HepG2 (cell line): Measurements from ENCODE around the gene EEPD1. TPM values are rescaled to one million over a fixed set of nuclear protein-coding genes. Genes with fewer than 3 reads are reported as not detected.

Source experiments
- CBX2 ChIP-seq, 2 experiments: fragments of 200-600 bp in 1 of 2; sonication (generic); formaldehyde crosslinking in 1 of 2; IDR thresholded peaks; 2 replicates each; pipeline versions ENCODE4 v1.7.0 to v1.8.1; 2018 to 2022; ENCODE audit warnings: low read depth in 2 of 2, low read length in 1 of 2, mild to moderate bottlenecking in 1 of 2, missing genetic modification reagents in 1 of 2
- CHD4 ChIP-seq: fragments of 200-600 bp; sonication (generic); IDR thresholded peaks from 2 replicates; pipeline ENCODE4 v1.7.0; 2017; ENCODE audit warnings: mild to moderate bottlenecking, low read length, borderline replicate concordance
- GRHL1 ChIP-seq: sonication (generic); formaldehyde crosslinking; conservative IDR thresholded peaks from 2 replicates; pipeline ENCODE4 v1.8.0; 2022; ENCODE audit warnings: missing genetic modification reagents
- HNF1A ChIP-seq, 2 experiments: sonication (generic) in 1 of 2; formaldehyde crosslinking in 1 of 2; IDR thresholded peaks; 2 replicates each; pipeline versions ENCODE4 v1.4.0 to v1.6.1; 2016 to 2020; ENCODE audit warnings: borderline replicate concordance in 1 of 2, low read depth in 1 of 2, mild to moderate bottlenecking in 1 of 2, missing genetic modification reagents in 1 of 2
- HOXA9 ChIP-seq: sonication (generic); formaldehyde crosslinking; IDR thresholded peaks from 2 replicates; pipeline ENCODE4 v1.8.1; 2022; ENCODE audit warnings: missing genetic modification reagents, mild to moderate bottlenecking, moderate library complexity, borderline replicate concordance
- IKZF4 ChIP-seq: sonication (generic); formaldehyde crosslinking; IDR thresholded peaks from 2 replicates; pipeline ENCODE4 v1.5.1; 2020; ENCODE audit warnings: borderline replicate concordance, mild to moderate bottlenecking, low read depth, missing genetic modification reagents; ENCODE audit errors: not compliant biosample characterization
- IKZF5 ChIP-seq: IDR thresholded peaks from 2 replicates; pipeline ENCODE4 v1.6.1; 2018; ENCODE audit warnings: missing genetic modification reagents, mild to moderate bottlenecking, missing compliant biosample characterization
- JDP2 ChIP-seq: sonication (generic); formaldehyde crosslinking; IDR thresholded peaks from 2 replicates; pipeline ENCODE4 v1.8.1; 2022; ENCODE audit warnings: missing genetic modification reagents, borderline replicate concordance
- NFIB ChIP-seq: sonication (generic); formaldehyde crosslinking; IDR thresholded peaks from 2 replicates; pipeline ENCODE4 v1.9.0; 2021; ENCODE audit warnings: missing genetic modification reagents, mild to moderate bottlenecking, borderline replicate concordance
- NFIC ChIP-seq: IDR thresholded peaks from 2 replicates; pipeline ENCODE4 v1.6.1; 2012; ENCODE audit warnings: mild to moderate bottlenecking, low read length, inconsistent platforms
- POLR2A ChIP-seq, 2 experiments: IDR thresholded peaks; 2 replicates each; pipeline ENCODE4 v1.6.1; 2011; ENCODE audit warnings: low read depth in 2 of 2, low read length in 2 of 2, mild to moderate bottlenecking in 1 of 2, moderate library complexity in 1 of 2; ENCODE audit not compliant: insufficient read depth in 1 of 2
- SALL2 ChIP-seq: sonication (generic); formaldehyde crosslinking; IDR thresholded peaks from 2 replicates; pipeline ENCODE4 v1.8.1; 2023; ENCODE audit warnings: mild to moderate bottlenecking, missing genetic modification reagents, inconsistent platforms
- TBX2 ChIP-seq: sonication (generic); formaldehyde crosslinking; IDR thresholded peaks from 2 replicates; pipeline ENCODE4 v1.5.0; 2020; ENCODE audit warnings: missing genetic modification reagents, mild to moderate bottlenecking, borderline replicate concordance
- ZBTB20 ChIP-seq: sonication (generic); formaldehyde crosslinking; IDR thresholded peaks from 2 replicates; pipeline ENCODE4 v1.8.1; 2023; ENCODE audit warnings: missing genetic modification reagents, low read depth, mild to moderate bottlenecking, borderline replicate concordance
- ZNF251 ChIP-seq: sonication (generic); formaldehyde crosslinking; IDR thresholded peaks from 2 replicates; pipeline ENCODE4 v1.9.0; 2021; ENCODE audit warnings: mild to moderate bottlenecking, missing genetic modification reagents
- ZNF329 ChIP-seq: sonication (generic); formaldehyde crosslinking; IDR thresholded peaks from 2 replicates; pipeline ENCODE4 v1.9.0; 2021; ENCODE audit warnings: low read depth, mild to moderate bottlenecking, missing genetic modification reagents
- ZNF512 ChIP-seq: sonication (generic); formaldehyde crosslinking; IDR thresholded peaks from 2 replicates; pipeline ENCODE4 v1.4.0; 2020; ENCODE audit warnings: mild to moderate bottlenecking, missing genetic modification reagents
- ZNF720 ChIP-seq: sonication (generic); formaldehyde crosslinking; IDR thresholded peaks from 2 replicates; pipeline ENCODE4 v1.4.0; 2020; ENCODE audit warnings: missing genetic modification reagents
- ZSCAN31 ChIP-seq: sonication (generic); formaldehyde crosslinking; IDR thresholded peaks from 2 replicates; pipeline ENCODE4 v1.5.0; 2020; ENCODE audit warnings: low read depth, mild to moderate bottlenecking, missing genetic modification reagents
- polyA plus RNA-seq, 8 experiments: library from polyadenylated mRNA; depleted of rRNA in 3 of 8; stranded (reverse) in 7 of 8; unstranded in 1 of 8; fragments of >200 nt; fragmentation: Illumina TruSeq in 4 of 8; extraction: Trizol in 4 of 8; gene quantifications; 2 replicates each; pipeline versions ENCODE4 v1.2.1 to v1.2.3, GENCODE V29; 2011 to 2016; ENCODE audit warnings: low read depth in 4 of 8, missing spikeins in 1 of 8, mixed read lengths in 1 of 8; ENCODE audit not compliant: insufficient read depth in 1 of 8
- total RNA-seq, 5 experiments: library from RNA; depleted of rRNA; stranded (reverse); fragments of >200 nt; fragmentation: Illumina TruSeq; extraction: Trizol; gene quantifications; 2 replicates each; pipeline ENCODE4 v1.2.3, GENCODE V29; 2016; ENCODE audit warnings: low read depth in 1 of 5

The EEPD1 gene
- total and polyA plus RNA-seq, 2 of the 13 experiments (the other 11 are each of a cell fraction or from before 2014, with no cell fraction given) = 10.1 to 16.4 TPM

GRCh38 chr7:36289833-36290661, 137.0 kb downstream of the EEPD1 start (continued):
- TF ChIP-seq NFIB (CRISPR knock-in tag) = no peak
- TF ChIP-seq SALL2 (CRISPR knock-in tag) = 0 out of 2 replicates have a peak, but pooled peaks have one; percentile 52
- no peak; the same call in 1 of the 2 replicates for TF ChIP-seq ZBTB20
- TF ChIP-seq ZNF251 (CRISPR knock-in tag) = no peak
- TF ChIP-seq ZNF720 (CRISPR knock-in tag) = no peak
- TF ChIP-seq CHD4 = no peak
- no peak for TF ChIP-seq HOXA9 (CRISPR knock-in tag)
- TF ChIP-seq TBX2 = peak; percentile 98
- peak; percentile 89 for TF ChIP-seq IKZF5 (CRISPR knock-in tag)
- TF ChIP-seq NFIC = peak; percentile 86
- TF ChIP-seq JDP2 (CRISPR knock-in tag) = no peak
- TF ChIP-seq CBX2 (IDR thresholded peaks at IDR 0.05; ENCODE audit: low read depth, low read length) = no peak
- no peak for TF ChIP-seq CBX2 (CRISPR knock-in tag; IDR thresholded peaks at IDR 0.05; ENCODE audit: low read depth)
- TF ChIP-seq ZNF512 (CRISPR knock-in tag) = no peak
- TF ChIP-seq HNF1A (IDR thresholded peaks at IDR 0.05; ENCODE audit: low read depth) = peak; percentile 99
- peak; percentile 100 for TF ChIP-seq HNF1A (CRISPR knock-in tag; IDR thresholded peaks at IDR 0.05; ENCODE audit: borderline replicate concordance)
- TF ChIP-seq ZSCAN31 (CRISPR knock-in tag) = 0 out of 2 replicates have a peak, but pooled peaks have one; percentile 24
- TF ChIP-seq POLR2A (IDR thresholded peaks at IDR 0.05; ENCODE audit: insufficient read depth in 1 of 2, low read depth in 2 of 2, low read length in 2 of 2) = peak in 1 of 2 experiments; percentile 59; a peak in 2 of 4 replicates
- TF ChIP-seq IKZF4 (CRISPR knock-in tag) = no peak
- TF ChIP-seq ZNF329 (CRISPR knock-in tag) = no peak
- TF ChIP-seq GRHL1 (CRISPR knock-in tag) = no peak
